HCT116 (cell line): ENCODE measurements around the gene SLC25A3. TPM values are rescaled to one million over a fixed set of nuclear protein-coding genes. Genes with fewer than 3 reads are reported as not detected.

Source experiments
- ATAC-seq: fragments of 200-7000 bp; cut with Tn5 transposase; 2 replicates; pipeline ENCODE4 v1.9.1; 2020; ENCODE audit warnings: mild to moderate bottlenecking, moderate library complexity
- BruUV-seq: library from RNA; stranded (reverse); fragments of 400-500 nt; replicated peaks from 2 replicates; lab custom pipeline; 2021; lab: Mats Ljungman, UMichigan
- CTCF ChIA-PET: fragments of 300-600 bp; sonication (Branson Sonifier 250); formaldehyde crosslinking; loops from one replicate; lab custom pipeline; 2021; ENCODE audit warnings: antibody characterized with exemption; lab: Charles Lee
- POLR2A ChIA-PET: fragments of 300-600, 350-600 bp; sonication (Branson Sonifier 250); formaldehyde crosslinking; loops from one replicate; lab custom pipeline; 2021; ENCODE audit warnings: antibody characterized with exemption; lab: Charles Lee
- RAD21 ChIA-PET, 2 experiments: fragments of 300-600 bp; sonication (Branson Sonifier 250); formaldehyde crosslinking; loops; one replicate each; lab custom pipeline; 2023; ENCODE audit warnings: low total read pairs in 2 of 2; ENCODE audit not compliant: uncharacterized antibody in 2 of 2, unreplicated experiment in 2 of 2, low non-redundant PET in 1 of 2; lab: Charles Lee
- DNase-seq: peaks from one replicate; pipeline ENCODE4 v3.0.0-alpha.2; 2010; ENCODE audit warnings: low read depth, low spot score
- H2AFZ ChIP-seq: fragments of 200-600 bp; shearing (Covaris generic), sonication (generic); 2 replicates; pipeline ENCODE4 v1.6.1; 2017; ENCODE audit warnings: low read depth, mixed run types, mixed read lengths, antibody characterized with exemption, low read length; ENCODE audit not compliant: poor library complexity, severe bottlenecking
- H3K27ac ChIP-seq: 2 replicates; pipeline ENCODE4 v1.5.1; 2012; ENCODE audit warnings: low read depth, low read length
- H3K27me3 ChIP-seq: fragments of 200-600 bp; sonication (generic); 2 replicates; pipeline ENCODE4 v1.6.1; 2016; ENCODE audit warnings: mixed run types, low read length, mixed read lengths; ENCODE audit not compliant: insufficient read depth
- H3K36me3 ChIP-seq, 2 experiments: fragments of 200-500 bp in 1 of 2; fragments of 200-600 bp in 1 of 2; sonication (Bioruptor generic) in 1 of 2; sonication (generic) in 1 of 2; 2 replicates each; pipeline versions ENCODE4 v1.5.1 to v1.6.1; 2014 to 2016; ENCODE audit warnings: low read length in 2 of 2, inconsistent platforms in 1 of 2, mixed read lengths in 1 of 2, mixed run types in 1 of 2; ENCODE audit not compliant: insufficient read depth in 2 of 2, control insufficient read depth in 1 of 2
- H3K4me1 ChIP-seq, 2 experiments: fragments of 200-600 bp in 1 of 2; sonication (generic) in 1 of 2; 2 replicates each; pipeline versions ENCODE4 v1.5.1 to v1.6.1; 2012 to 2017; ENCODE audit warnings: low read length in 2 of 2, inconsistent platforms in 1 of 2, mild to moderate bottlenecking in 1 of 2, mixed read lengths in 1 of 2, mixed run types in 1 of 2, moderate library complexity in 1 of 2; ENCODE audit not compliant: insufficient read depth in 2 of 2, control insufficient read depth in 1 of 2
- H3K4me2 ChIP-seq: fragments of 200-600 bp; sonication (generic); 2 replicates; pipeline ENCODE4 v1.6.1; 2017; ENCODE audit warnings: mixed run types, low read length, mixed read lengths
- H3K4me3 ChIP-seq, 2 experiments: fragments of 200-600 bp in 1 of 2; sonication (generic) in 1 of 2; replicated peaks in 1 of 2; 2 replicates each; pipeline ENCODE4 v1.5.1; 2011 to 2016; ENCODE audit warnings: low read length in 2 of 2, control low read depth in 1 of 2, low read depth in 1 of 2, mild to moderate bottlenecking in 1 of 2, mixed read lengths in 1 of 2, mixed run types in 1 of 2
- H3K79me2 ChIP-seq: fragments of 200-600 bp; sonication (generic); 2 replicates; pipeline ENCODE4 v1.6.1; 2017; ENCODE audit warnings: mild to moderate bottlenecking, mixed run types, low read length, moderate library complexity, mixed read lengths; ENCODE audit not compliant: insufficient read depth
- H3K9ac ChIP-seq: fragments of 200-600 bp; sonication (generic); 2 replicates; pipeline ENCODE4 v1.6.1; 2016; ENCODE audit warnings: low read length, mixed read lengths
- H3K9me2 ChIP-seq: fragments of 200-600 bp; sonication (generic), shearing (Covaris generic); 2 replicates; pipeline ENCODE4 v1.6.1; 2017; ENCODE audit warnings: mixed run types, mild to moderate bottlenecking, moderate library complexity; ENCODE audit not compliant: insufficient read depth
- H3K9me3 ChIP-seq, 2 experiments: fragments of 200-500 bp in 1 of 2; fragments of 200-600 bp in 1 of 2; sonication (Bioruptor generic) in 1 of 2; sonication (generic) in 1 of 2; 2 replicates each; pipeline ENCODE4 v1.6.1; 2014 to 2017; ENCODE audit warnings: low read length in 2 of 2, mixed read lengths in 2 of 2, inconsistent platforms in 1 of 2, low read depth in 1 of 2, mild to moderate bottlenecking in 1 of 2, mixed run types in 1 of 2, moderate library complexity in 1 of 2; ENCODE audit not compliant: control insufficient read depth in 1 of 2, insufficient read depth in 1 of 2
- H4K20me1 ChIP-seq: fragments of 200-600 bp; sonication (generic), shearing (Covaris generic); 2 replicates; pipeline ENCODE4 v1.6.1; 2017; ENCODE audit warnings: mixed run types, mild to moderate bottlenecking, moderate library complexity; ENCODE audit not compliant: insufficient read depth
- CBX3 ChIP-seq: IDR thresholded peaks from 2 replicates; pipeline ENCODE4 v1.6.1; 2012; ENCODE audit warnings: low read depth
- CEBPB ChIP-seq: IDR thresholded peaks from 2 replicates; pipeline ENCODE4 v1.6.1; 2012; ENCODE audit warnings: low read depth
- EGR1 ChIP-seq: IDR thresholded peaks from 2 replicates; pipeline ENCODE4 v1.6.1; 2012; ENCODE audit warnings: low read depth
- EZH2 ChIP-seq: fragments of 200-600 bp; sonication (generic); IDR thresholded peaks from 2 replicates; pipeline ENCODE4 v1.6.1; 2017; ENCODE audit warnings: antibody characterized with exemption, mixed run types
- JUND ChIP-seq: IDR thresholded peaks from 2 replicates; pipeline ENCODE4 v1.6.1; 2012
- POLR2AphosphoS5 ChIP-seq: IDR thresholded peaks from 2 replicates; pipeline ENCODE4 v1.6.1; 2011; ENCODE audit warnings: mild to moderate bottlenecking, low read depth, low read length, moderate library complexity
- RAD21 ChIP-seq: IDR thresholded peaks from 2 replicates; pipeline ENCODE4 v1.6.1; 2012; ENCODE audit warnings: low read depth, mild to moderate bottlenecking
- SIN3A ChIP-seq: IDR thresholded peaks from 2 replicates; pipeline ENCODE4 v1.6.1; 2012; ENCODE audit warnings: low read depth
- SP1 ChIP-seq: IDR thresholded peaks from 2 replicates; pipeline ENCODE4 v1.6.1; 2012; ENCODE audit warnings: low read depth
- TCF7L2 ChIP-seq: IDR thresholded peaks from 2 replicates; pipeline ENCODE4 v1.7.0; 2011; ENCODE audit warnings: borderline replicate concordance, inconsistent platforms; ENCODE audit not compliant: insufficient read depth, insufficient read length; ENCODE audit errors: extremely low read depth
- ZNF274 ChIP-seq: fragments of 200-500 bp; sonication (Bioruptor generic); IDR thresholded peaks from 2 replicates; pipeline ENCODE4 v1.6.1; 2014; ENCODE audit warnings: mild to moderate bottlenecking, low read depth, low read length, inconsistent platforms
- intact Hi-C: fragments of 100-400 bp; cut with micrococcal nuclease; formaldehyde crosslinking; loops from 2 replicates; pipeline ENCODE4 v1.10.0; 2022
- total RNA-seq: library from RNA; stranded (reverse); gene quantifications from one replicate; pipeline ENCODE4 v1.2.1, GENCODE V29; 2021; ENCODE audit not compliant: unreplicated experiment
- TF ChIP-seq, protein P1 (sequence below): IDR thresholded peaks from 2 replicates; pipeline ENCODE4 v1.6.1; 2012
- TF ChIP-seq, protein P2 (sequence below): IDR thresholded peaks from 2 replicates; pipeline ENCODE4 v1.6.1; 2011; ENCODE audit warnings: mild to moderate bottlenecking, low read length, moderate library complexity; ENCODE audit not compliant: insufficient replicate concordance; ENCODE audit errors: extremely low read depth
- TF ChIP-seq, protein P3 (sequence below): IDR thresholded peaks from 2 replicates; pipeline ENCODE4 v1.6.1; 2012
- TF ChIP-seq, protein P4 (sequence below), 3 experiments: fragments of 200-600 bp in 1 of 3; sonication (generic) in 1 of 3; IDR thresholded peaks in 2 of 3; conservative IDR thresholded peaks in 1 of 3; 2 replicates each; pipeline ENCODE4 v1.5.1; 2012 to 2017; ENCODE audit warnings: low read depth in 2 of 3, low read length in 2 of 3, antibody characterized with exemption in 1 of 3, borderline replicate concordance in 1 of 3, control low read depth in 1 of 3, mild to moderate bottlenecking in 1 of 3, mixed read lengths in 1 of 3, mixed run types in 1 of 3, moderate library complexity in 1 of 3; ENCODE audit not compliant: insufficient read depth in 1 of 3

Gene SLC25A3
- total RNA-seq, 1 experiment from 2014 or later, result 927 TPM

DNA sequence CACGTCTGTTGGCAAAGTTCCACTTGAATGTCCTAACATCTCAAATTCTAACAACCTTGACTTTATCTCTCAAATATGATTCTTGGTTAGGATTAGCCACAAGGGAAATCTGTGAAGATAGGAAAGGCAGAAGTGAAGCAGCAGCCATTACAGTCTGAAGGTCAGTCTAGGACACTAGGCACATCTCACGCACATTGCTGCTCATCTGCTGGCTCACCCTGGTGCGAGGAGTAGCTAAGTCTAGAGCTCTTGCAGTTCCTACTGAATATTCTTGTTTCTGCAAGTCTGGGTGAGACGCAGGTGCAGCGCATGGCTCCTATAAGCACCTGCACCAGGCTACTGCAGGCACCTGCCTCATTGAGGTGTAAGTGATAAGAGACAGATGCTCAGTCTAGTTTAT is 6.4 kb upstream of the SLC25A3 start:
- RAD21 ChIA-PET, result no interaction called here
- BruUV-seq, result no TSS peak
- ATAC-seq, result no peak
- H2AFZ ChIP-seq, result no peak overlapping the region
- TF ChIP-seq JUND (no peak), CBX3 (no peak)
- TF ChIP-seq, protein P1, sequence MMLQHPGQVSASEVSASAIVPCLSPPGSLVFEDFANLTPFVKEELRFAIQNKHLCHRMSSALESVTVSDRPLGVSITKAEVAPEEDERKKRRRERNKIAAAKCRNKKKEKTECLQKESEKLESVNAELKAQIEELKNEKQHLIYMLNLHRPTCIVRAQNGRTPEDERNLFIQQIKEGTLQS, result no peak
- H3K27ac ChIP-seq, result no peak overlapping the region
- intact Hi-C loops, result no loop called here
- no peaks in the 10 kb centered on the region for H4K20me1 ChIP-seq
- no peaks in the 10 kb centered on the region for H3K9me2 ChIP-seq
- POLR2A ChIA-PET, result interaction anchor here (0.7 to 0.9 kb wide), 2 partner anchors 10 to 20 kb away, joined by 3 read pairs; no protein-coding TSS in a partner anchor
- H3K79me2 ChIP-seq, result no peaks in the 10 kb centered on the region
- no peak overlapping the region for H3K4me3 ChIP-seq
- no peaks in the 10 kb centered on the region for H3K27me3 ChIP-seq
- no peak for DNase-seq
- no peaks in the 10 kb centered on the region for H3K36me3 ChIP-seq
- H3K9me3 ChIP-seq, result no peaks in the 10 kb centered on the region
- peaks cover 4 to 16% of the 10 kb centered on the region in 2 experiments; a peak in 3 of 4 replicates for H3K4me1 ChIP-seq
- H3K4me2 ChIP-seq, result no peak overlapping the region
- CTCF ChIA-PET, result interaction anchor here (1.6 kb wide), 1 partner anchor 20 kb away, joined by 4 read pairs; no protein-coding TSS in a partner anchor
- no peak overlapping the region for H3K9ac ChIP-seq

DNA sequence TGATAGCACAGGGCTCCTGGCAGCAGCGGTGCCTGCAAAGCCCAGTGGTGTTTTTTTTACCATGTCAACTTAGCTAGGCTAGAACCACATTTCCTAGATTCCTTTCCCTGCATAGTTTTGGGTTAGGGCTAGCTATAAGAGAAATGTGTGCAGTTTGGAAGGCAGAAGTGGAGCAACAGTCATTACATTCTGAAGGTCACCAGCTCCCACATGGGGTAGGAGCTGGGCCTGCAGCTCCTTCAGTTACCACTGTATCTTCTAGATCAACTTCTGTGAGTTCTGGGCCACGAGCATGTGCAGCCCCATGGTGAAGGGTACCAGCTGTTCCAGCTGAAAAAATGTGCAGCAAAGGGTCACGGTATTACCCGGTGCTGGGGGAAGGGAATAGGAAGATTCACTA is 2.3 kb upstream of the SLC25A3 start:
- H3K9ac ChIP-seq, result no peak overlapping the region
- no peak overlapping the region for H2AFZ ChIP-seq
- TF ChIP-seq EGR1 (no peak), CBX3 (no peak), EZH2 (no peak), ZNF274 (no peak), SIN3A (no peak), RAD21 (no peak), TCF7L2 (no peak), POLR2AphosphoS5 (no peak), SP1 (no peak), JUND (no peak), CEBPB (no peak)
- TF ChIP-seq, protein P2, sequence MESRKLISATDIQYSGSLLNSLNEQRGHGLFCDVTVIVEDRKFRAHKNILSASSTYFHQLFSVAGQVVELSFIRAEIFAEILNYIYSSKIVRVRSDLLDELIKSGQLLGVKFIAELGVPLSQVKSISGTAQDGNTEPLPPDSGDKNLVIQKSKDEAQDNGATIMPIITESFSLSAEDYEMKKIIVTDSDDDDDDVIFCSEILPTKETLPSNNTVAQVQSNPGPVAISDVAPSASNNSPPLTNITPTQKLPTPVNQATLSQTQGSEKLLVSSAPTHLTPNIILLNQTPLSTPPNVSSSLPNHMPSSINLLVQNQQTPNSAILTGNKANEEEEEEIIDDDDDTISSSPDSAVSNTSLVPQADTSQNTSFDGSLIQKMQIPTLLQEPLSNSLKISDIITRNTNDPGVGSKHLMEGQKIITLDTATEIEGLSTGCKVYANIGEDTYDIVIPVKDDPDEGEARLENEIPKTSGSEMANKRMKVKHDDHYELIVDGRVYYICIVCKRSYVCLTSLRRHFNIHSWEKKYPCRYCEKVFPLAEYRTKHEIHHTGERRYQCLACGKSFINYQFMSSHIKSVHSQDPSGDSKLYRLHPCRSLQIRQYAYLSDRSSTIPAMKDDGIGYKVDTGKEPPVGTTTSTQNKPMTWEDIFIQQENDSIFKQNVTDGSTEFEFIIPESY, result no peak
- TF ChIP-seq, protein P3, sequence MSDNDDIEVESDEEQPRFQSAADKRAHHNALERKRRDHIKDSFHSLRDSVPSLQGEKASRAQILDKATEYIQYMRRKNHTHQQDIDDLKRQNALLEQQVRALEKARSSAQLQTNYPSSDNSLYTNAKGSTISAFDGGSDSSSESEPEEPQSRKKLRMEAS, result no peak
- TF ChIP-seq, protein P4, sequence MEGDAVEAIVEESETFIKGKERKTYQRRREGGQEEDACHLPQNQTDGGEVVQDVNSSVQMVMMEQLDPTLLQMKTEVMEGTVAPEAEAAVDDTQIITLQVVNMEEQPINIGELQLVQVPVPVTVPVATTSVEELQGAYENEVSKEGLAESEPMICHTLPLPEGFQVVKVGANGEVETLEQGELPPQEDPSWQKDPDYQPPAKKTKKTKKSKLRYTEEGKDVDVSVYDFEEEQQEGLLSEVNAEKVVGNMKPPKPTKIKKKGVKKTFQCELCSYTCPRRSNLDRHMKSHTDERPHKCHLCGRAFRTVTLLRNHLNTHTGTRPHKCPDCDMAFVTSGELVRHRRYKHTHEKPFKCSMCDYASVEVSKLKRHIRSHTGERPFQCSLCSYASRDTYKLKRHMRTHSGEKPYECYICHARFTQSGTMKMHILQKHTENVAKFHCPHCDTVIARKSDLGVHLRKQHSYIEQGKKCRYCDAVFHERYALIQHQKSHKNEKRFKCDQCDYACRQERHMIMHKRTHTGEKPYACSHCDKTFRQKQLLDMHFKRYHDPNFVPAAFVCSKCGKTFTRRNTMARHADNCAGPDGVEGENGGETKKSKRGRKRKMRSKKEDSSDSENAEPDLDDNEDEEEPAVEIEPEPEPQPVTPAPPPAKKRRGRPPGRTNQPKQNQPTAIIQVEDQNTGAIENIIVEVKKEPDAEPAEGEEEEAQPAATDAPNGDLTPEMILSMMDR (IDR thresholded peaks at IDR 0.05 in 2 of 3, conservative IDR thresholded peaks at IDR 0.05 in 1 of 3; ENCODE audit: borderline replicate concordance in 1 of 3, insufficient read depth in 1 of 3, low read depth in 2 of 3, low read length in 2 of 3), result no peak

More for the DNA sequence above, 2.3 kb upstream of the SLC25A3 start:
- intact Hi-C loops, result loop anchor here (5.0 kb wide), 1 partner anchor 89 kb away; no protein-coding TSS in a partner anchor
- DNase-seq (no peak), ATAC-seq (no peak)
- Histone ChIP-seq H3K36me3 (peaks cover 10 to 23% of the 10 kb centered on the region in 2 experiments; a peak in 3 of 4 replicates), H4K20me1 (peaks cover 18% of the 10 kb centered on the region), H3K9me2 (no peaks in the 10 kb centered on the region), H3K9me3 (no peaks in the 10 kb centered on the region), H3K79me2 (peaks cover 28% of the 10 kb centered on the region), H3K4me2 (no peak overlapping the region), H3K4me3 (no peak overlapping the region), H3K27ac (no peak overlapping the region), H3K4me1 (peaks cover 15 to 26% of the 10 kb centered on the region in 2 experiments), H3K27me3 (no peaks in the 10 kb centered on the region)
- ChIA-PET RAD21 (no interaction called here), POLR2A (no interaction called here), CTCF (interaction anchor here (3.4 kb wide), 1 partner anchor 24 kb away, joined by 18 read pairs; no protein-coding TSS in a partner anchor)
- no TSS peak for BruUV-seq
